Myocyte (in vitro differentiated cells): ENCODE results near the gene SLC16A2. TPM values are rescaled to one million over a fixed set of nuclear protein-coding genes. Genes with fewer than 3 reads are reported as not detected.
A peak's percentile ranks its signal among the peaks of the same experiment; 100 is the strongest.

Source experiments
- DNase-seq: peaks from one replicate; pipeline ENCODE4 v3.0.0-alpha.2; 2012; ENCODE audit warnings: low read depth
- total RNA-seq: library from RNA; depleted of rRNA; stranded (reverse); fragments of >200 nt; gene quantifications from 2 replicates; pipeline ENCODE4 v1.2.3, GENCODE V29; 2014

The SLC16A2 gene
- total RNA-seq, 1 donor from 2014 or later = 25.8 TPM

DNA sequence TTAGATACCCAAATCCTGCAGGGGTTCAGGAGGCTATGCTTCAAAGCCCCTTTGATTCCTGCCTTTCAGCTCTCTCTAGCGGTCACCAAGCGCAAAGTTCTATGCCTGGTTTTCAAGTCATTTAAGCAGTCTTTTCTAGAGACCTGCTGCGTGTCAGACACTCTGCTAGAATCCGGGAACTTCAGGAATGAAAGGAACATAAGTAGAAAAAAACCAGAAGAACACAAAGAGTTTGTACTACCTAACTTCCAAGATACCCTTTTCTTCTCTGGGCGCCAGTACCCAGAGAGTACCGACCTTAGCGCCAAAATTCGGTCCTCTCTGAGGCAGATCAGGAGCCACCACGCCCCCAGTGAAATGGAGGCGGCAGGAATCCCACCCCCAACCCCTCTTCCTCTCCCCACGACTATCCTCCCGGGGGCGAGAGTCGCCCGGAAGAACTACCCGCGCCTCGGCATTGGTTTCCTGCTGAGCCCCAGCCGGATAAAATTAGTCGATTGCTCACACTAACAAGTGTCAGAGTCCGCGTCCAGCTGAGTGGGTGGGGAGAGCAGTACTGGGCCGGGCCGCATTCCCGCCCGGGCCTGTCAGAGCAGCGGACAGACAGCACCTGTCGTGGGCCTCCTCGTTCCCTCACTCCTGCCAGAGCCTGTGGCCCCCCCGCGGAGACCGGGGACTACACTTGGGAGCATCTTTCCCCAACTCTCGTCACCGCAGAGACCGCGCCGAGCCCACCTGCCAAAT, 114.3 kb downstream of the SLC16A2 start:
- peak; percentile 92 for DNase-seq

DNA sequence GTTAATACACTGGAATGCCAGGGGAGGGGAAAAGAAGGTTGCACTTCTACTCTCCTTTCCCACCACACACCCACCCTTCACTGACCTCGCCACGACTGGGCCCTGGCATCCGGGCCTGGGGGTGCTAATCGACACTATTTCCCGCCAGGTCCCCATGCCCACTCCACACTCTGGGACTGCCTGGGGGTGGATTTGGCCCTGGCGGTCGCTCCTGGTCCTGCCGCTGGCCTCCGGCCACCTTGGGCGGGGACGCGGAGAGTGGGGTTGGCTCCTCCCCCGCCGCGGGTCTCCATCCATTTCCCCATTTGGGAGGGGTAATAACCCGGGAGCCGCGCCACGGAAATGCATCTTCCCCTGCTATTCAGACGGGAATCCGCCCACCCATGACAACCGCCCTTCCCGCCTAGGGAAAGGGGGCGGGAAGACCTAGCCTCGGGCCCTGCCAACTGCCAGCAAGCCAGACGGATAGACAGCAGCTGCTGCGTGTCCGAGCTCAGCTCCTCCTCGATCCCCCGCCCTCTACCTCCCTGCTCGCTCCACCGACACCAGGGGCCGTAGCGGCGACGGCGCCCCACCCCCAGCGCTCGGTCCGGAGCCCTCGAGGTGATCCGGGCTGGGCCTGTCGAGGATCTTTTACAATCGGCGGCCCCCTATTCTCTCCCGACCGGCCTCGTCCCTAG, 115.0 kb downstream of the SLC16A2 start:
- DNase-seq = peak; percentile 89

DNA sequence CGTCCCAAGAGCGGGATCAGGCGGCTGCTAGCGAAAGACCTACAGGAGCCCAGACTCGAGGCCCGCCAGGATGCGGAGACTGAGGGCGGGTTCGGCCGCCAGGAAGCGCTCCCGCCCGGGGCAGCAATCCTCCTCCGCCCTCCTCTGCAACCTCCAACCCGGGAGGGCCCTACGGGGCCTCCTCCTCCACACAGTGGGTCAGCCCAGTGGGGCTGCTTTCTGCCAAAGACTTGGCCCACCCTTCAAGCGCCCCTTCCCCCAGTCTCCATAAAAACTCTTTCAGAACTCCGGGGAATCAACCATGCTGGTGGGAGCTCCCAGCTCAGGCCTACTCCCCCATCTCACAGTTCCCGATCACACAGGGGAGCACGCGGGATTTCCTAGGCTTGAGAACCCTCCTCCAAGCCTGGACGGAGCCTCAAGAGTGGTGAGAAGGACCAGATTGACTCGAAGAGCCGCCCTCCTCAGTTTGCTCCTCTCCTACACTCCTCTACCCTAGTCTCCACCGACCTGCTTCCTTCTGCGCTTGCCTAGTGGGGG, 115.6 kb downstream of the SLC16A2 start:
- DNase-seq = no peak

GRCh38 chrX:74540635-74541249, 119.4 kb downstream of the SLC16A2 start:
- DNase-seq = no peak

DNA sequence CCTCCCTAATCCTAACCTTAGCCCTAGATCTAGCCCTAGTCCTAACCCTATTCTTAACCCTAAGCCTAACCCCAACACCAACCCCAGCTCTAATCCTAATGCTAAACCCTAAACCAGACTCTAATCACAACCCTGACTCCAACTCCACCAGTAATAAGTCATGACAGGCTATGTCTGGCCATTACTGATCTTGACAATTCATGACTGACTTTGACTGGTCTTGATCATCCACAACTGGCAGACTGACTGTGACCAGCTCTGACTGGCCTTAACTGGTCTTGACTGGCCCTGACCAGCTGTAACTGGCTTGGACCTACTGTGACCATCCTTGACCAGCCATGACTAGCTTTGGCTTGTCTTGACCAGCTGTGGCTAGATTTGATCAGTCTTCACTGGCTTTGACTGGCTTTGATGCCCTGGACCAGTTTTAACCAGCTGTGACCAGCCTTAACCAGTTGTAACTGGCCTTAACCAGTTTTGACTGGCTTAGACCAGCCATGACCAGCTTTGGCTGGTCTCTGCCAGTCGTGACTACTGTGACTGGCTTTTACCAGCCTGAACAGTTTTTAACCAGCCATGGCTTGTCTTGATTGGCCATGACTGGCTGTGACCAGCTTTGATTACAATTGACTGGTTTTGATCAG, 124.7 kb downstream of the SLC16A2 start:
- no peak for DNase-seq

DNA sequence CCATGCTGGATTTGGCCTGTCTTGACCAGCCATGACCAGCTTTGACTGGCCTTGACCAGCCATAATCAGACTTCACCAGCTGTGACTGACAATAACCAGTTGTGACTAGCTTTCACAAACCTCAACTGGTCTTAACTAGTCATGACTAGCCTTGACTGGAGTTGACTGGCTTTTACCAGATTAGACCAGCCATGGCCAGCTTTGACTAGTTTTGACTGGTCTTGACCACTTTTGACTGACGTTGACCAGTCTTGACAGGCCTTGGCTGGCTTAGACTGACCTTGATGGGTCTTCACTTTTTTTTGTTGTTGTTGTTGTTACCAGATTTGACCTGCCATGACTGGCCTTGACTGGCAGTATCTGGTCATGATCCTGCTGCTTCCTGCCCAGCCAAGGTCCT, 125.7 kb downstream of the SLC16A2 start:
- no peak for DNase-seq

DNA sequence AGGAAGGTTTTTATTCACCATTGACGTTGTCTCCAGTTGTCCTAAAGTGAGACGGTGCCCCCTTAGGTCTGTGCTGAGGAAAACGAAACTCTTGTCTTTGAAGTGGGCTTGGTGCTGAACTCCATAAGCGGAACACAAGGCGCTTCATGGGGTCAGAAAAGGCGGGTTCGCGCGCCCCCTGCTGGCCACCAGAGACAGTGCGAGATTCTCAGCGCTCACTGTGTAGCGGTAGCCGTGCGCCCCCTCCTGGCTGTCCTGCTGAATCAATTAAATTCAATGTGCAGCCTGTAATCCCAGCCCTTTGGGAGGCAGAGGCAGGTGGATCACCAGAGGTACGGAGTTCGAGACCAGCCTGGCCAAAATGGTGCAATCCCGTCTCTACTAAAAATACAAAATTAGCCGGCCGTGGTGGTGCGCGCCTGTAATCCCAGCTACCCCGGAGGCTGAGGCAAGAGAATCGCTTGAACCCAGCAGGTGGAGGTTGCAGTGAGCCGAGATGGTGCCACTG, 129.1 kb downstream of the SLC16A2 start:
- peak; percentile 71 for DNase-seq

DNA sequence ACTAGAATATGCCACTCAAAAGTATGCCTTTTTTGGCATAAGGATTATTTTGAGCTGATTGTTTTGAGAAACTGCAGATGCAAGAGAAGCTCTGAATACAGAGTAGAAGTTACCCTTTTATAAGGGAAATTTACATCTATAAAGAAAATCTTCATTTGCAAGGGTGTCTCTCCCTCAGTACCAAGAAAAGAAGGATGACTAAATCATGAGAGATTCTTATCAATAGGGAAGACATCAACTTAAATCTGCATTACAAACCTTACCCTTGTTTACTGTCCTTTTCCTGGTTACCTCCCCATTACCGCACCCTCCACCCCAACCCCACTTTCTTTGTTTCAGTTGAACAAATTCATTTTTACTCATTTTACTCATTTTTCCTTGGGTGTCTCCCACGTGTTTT, 130.6 kb downstream of the SLC16A2 start:
- no peak for DNase-seq

DNA sequence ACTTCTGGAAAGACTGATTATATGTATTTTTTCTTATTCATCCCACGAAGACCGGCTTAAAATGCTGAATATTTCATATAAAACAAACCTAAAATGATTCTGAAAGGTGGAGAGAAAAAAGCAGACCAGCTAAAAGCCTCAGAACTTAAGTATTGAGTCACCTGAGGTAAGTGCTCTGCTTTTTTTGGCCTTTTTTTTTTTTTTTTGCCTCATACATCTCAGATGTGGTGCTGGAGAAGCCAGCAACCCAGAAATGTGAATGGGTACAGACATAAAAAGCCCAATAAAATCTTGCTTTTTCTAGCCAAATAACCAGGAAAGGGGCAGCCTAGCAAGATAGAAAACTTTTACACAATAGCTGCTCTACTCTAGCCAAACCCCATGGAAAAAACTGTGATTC, 136.1 kb downstream of the SLC16A2 start:
- DNase-seq = no peak

DNA sequence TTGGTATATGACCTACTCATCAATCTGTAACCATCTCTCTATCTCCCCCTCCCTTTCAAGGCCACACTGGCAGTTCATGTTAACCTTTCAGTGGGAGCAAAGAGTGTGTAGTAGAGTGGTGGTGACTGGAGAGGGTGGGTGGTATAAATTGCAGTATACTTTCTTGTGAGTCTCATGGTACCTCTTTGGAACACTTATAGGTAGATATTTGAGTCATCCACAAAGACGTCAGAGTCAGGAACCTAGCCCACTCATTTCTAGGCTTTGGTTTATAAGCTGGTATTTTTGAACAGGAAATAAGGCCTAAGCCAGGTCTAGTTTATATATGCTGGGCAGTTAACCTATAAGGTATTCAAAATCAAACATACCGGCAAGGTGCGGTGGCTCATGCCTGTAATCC, 156.8 kb downstream of the SLC16A2 start:
- DNase-seq = no peak

GRCh38 chrX:74579597-74580198, 158.4 kb downstream of the SLC16A2 start:
- peak; percentile 33 for DNase-seq

Other genes with a start within 250 kb of the SLC16A2 start
- gene ZCCHC13, start 117.3 kb upstream of the SLC16A2 start, total RNA-seq = not detected in 2 replicates
- 49.4 and 50.2 TPM in 2 replicates for gene RLIM, start 193.1 kb downstream of the SLC16A2 start, total RNA-seq